Measurements from ENCODE around the gene TBXA2R.
A peak's percentile ranks its signal among the peaks of the same experiment; 100 is the strongest.

GRCh38 chr19:3544742-3545668 is 61.7 kb downstream of the TBXA2R start:
- TF ChIP-seq CTCF (conservative IDR thresholded peaks at IDR 0.05; ENCODE audit: low read length) (peak; percentile 83), EZH2phosphoT487 (IDR thresholded peaks at IDR 0.05; ENCODE audit: borderline replicate concordance) (no peak)

Measured in Loucy (cell line).